ENCODE measurements around the gene ADAMTSL5.

DNA sequence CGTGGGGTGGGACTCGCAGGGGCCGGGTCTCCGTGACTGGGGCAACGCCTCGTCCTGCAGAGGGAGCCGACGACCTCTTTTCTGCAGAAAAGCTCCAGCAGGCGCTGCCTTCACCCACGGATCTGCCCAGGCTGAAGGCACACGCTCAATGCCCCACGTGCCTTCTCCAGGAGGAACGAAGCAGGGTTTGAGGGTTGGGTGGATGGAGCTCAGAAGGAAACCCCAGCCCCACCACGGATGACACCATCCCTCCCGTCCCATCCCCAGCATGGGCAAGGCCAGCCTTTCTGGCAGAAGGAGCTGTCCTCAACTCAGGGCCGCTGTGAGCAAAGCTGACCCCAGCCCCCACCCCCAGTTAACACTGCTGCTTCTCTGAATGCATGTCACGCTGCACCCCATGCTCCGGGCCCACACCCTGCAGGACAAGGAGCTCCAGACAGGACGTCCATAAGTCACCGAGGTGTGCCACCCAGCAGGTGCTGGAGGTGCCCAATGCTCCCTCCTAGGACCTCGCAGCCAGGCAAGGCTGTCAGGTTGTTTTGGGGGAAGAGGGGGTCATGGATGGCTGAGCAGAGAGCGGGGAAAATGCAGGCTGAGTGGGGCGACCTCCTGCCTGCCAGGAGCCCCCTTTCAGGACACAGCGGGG lies 41.2 kb downstream of the ADAMTSL5 start:
- TF ChIP-seq, protein P1, sequence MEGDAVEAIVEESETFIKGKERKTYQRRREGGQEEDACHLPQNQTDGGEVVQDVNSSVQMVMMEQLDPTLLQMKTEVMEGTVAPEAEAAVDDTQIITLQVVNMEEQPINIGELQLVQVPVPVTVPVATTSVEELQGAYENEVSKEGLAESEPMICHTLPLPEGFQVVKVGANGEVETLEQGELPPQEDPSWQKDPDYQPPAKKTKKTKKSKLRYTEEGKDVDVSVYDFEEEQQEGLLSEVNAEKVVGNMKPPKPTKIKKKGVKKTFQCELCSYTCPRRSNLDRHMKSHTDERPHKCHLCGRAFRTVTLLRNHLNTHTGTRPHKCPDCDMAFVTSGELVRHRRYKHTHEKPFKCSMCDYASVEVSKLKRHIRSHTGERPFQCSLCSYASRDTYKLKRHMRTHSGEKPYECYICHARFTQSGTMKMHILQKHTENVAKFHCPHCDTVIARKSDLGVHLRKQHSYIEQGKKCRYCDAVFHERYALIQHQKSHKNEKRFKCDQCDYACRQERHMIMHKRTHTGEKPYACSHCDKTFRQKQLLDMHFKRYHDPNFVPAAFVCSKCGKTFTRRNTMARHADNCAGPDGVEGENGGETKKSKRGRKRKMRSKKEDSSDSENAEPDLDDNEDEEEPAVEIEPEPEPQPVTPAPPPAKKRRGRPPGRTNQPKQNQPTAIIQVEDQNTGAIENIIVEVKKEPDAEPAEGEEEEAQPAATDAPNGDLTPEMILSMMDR (IDR thresholded peaks at IDR 0.05; ENCODE audit: low read length), result peak; percentile 19; the same call in 1 of the 2 replicates
- TF ChIP-seq EZH2 (optimal IDR thresholded peaks at IDR 0.05; ENCODE audit: low read depth, low read length) (no peak), EZH2phosphoT487 (IDR thresholded peaks at IDR 0.05; ENCODE audit: low read length) (no peak)

Measured in MM.1S (cell line).